Ishikawa (cell line): ENCODE measurements around the gene ADK.

ENCODE experiments used
- CEBPB ChIP-seq: IDR thresholded peaks from 2 replicates; pipeline ENCODE4 v1.6.1; 2012
- CREB1 ChIP-seq: IDR thresholded peaks from 2 replicates; pipeline ENCODE4 v1.6.1; 2012; ENCODE audit warnings: low read depth
- EGR1 ChIP-seq: IDR thresholded peaks from 2 replicates; pipeline ENCODE4 v1.6.1; 2012
- EP300 ChIP-seq: IDR thresholded peaks from 2 replicates; pipeline ENCODE4 v1.6.1; 2012; ENCODE audit warnings: borderline replicate concordance
- FOXM1 ChIP-seq: IDR thresholded peaks from 2 replicates; pipeline ENCODE4 v1.6.1; 2012; ENCODE audit warnings: low read depth, borderline replicate concordance
- MAX ChIP-seq: IDR thresholded peaks from 2 replicates; pipeline ENCODE4 v1.6.1; 2012
- NFIC ChIP-seq: IDR thresholded peaks from 2 replicates; pipeline ENCODE4 v1.6.1; 2012
- RAD21 ChIP-seq: IDR thresholded peaks from 2 replicates; pipeline ENCODE4 v1.6.1; 2012; ENCODE audit warnings: low read depth
- REST ChIP-seq: IDR thresholded peaks from 2 replicates; pipeline ENCODE4 v1.6.1; 2012; ENCODE audit warnings: low read depth, mild to moderate bottlenecking
- TAF1 ChIP-seq: IDR thresholded peaks from 2 replicates; pipeline ENCODE4 v1.6.1; 2012; ENCODE audit warnings: low read depth, mild to moderate bottlenecking
- TCF12 ChIP-seq: IDR thresholded peaks from 2 replicates; pipeline ENCODE4 v1.6.1; 2012; ENCODE audit warnings: low read depth
- TEAD4 ChIP-seq: IDR thresholded peaks from 2 replicates; pipeline ENCODE4 v1.6.1; 2012
- USF1 ChIP-seq: IDR thresholded peaks from 2 replicates; pipeline ENCODE4 v1.6.1; 2012
- YY1 ChIP-seq: IDR thresholded peaks from 2 replicates; pipeline ENCODE4 v1.6.1; 2012; ENCODE audit warnings: low read depth
- ZBTB7A ChIP-seq: IDR thresholded peaks from 2 replicates; pipeline ENCODE4 v1.6.1; 2012; ENCODE audit warnings: low read depth

ADK gene

GRCh38 chr10:74628136-74628535 is 477.1 kb downstream of the ADK start:
- TF ChIP-seq ZBTB7A (no peak), EP300 (no peak), EGR1 (no peak), TAF1 (no peak), CEBPB (no peak), RAD21 (no peak), USF1 (no peak), FOXM1 (no peak), REST (no peak), NFIC (no peak), TCF12 (no peak), TEAD4 (no peak), CREB1 (no peak), MAX (no peak), YY1 (no peak)

GRCh38 chr10:74634995-74635536 is 484.0 kb downstream of the ADK start:
- no peak for TF ChIP-seq NFIC
- no peak for TF ChIP-seq YY1
- TF ChIP-seq EGR1, result no peak
- no peak for TF ChIP-seq EP300
- no peak for TF ChIP-seq REST
- TF ChIP-seq CREB1, result no peak
- no peak for TF ChIP-seq RAD21
- no peak for TF ChIP-seq FOXM1
- TF ChIP-seq TAF1, result no peak
- no peak for TF ChIP-seq USF1
- TF ChIP-seq MAX, result no peak
- TF ChIP-seq ZBTB7A, result no peak

- TF ChIP-seq TCF12, result no peak
- no peak for TF ChIP-seq NFIC
- TF ChIP-seq CREB1, result no peak
- no peak for TF ChIP-seq EP300
- no peak for TF ChIP-seq REST
- no peak for TF ChIP-seq ZBTB7A
- no peak for TF ChIP-seq TEAD4
- TF ChIP-seq FOXM1, result no peak
- no peak for TF ChIP-seq RAD21
- no peak for TF ChIP-seq YY1
- no peak for TF ChIP-seq CEBPB
- TF ChIP-seq EGR1, result no peak
- no peak for TF ChIP-seq MAX
- no peak for TF ChIP-seq USF1
- TF ChIP-seq TAF1, result no peak
These were observed 484.6 kb downstream of the ADK start for GRCh38 chr10:74635655-74636054.

GRCh38 chr10:74637685-74638084 is 486.7 kb downstream of the ADK start:
- no peak for TF ChIP-seq MAX
- no peak for TF ChIP-seq TCF12
- no peak for TF ChIP-seq CEBPB
- no peak for TF ChIP-seq NFIC
